Gastroesophageal sphincter (tissue), 4 donors: ENCODE data around the gene VPS11. TPM values are rescaled to one million over a fixed set of nuclear protein-coding genes. Genes with fewer than 3 reads are reported as not detected.

Experiments
- ATAC-seq: fragments of 150-250 bp; one replicate; pipeline ENCODE4 v1.9.1; 2016; ENCODE audit warnings: mild to moderate bottlenecking, moderate library complexity
- H3K27ac ChIP-seq, 4 donors: fragments of 200-600 bp; sonication (generic) in 3 of 4; 1 replicate in 3 of 4; 2 replicates in 1 of 4; pipeline ENCODE4 v1.5.1; 2016 to 2019
- H3K27me3 ChIP-seq: fragments of 200-600 bp; sonication (generic); one replicate; pipeline ENCODE4 v1.5.1; 2019
- H3K36me3 ChIP-seq, 2 donors: fragments of 200-600 bp; sonication (generic); one replicate each; pipeline ENCODE4 v1.5.1; 2019; ENCODE audit warnings: control low read depth in 1 of 2
- H3K4me1 ChIP-seq, 3 donors: fragments of 200-600 bp; sonication (generic); 1 replicate in 2 of 3; 2 replicates in 1 of 3; pipeline ENCODE4 v1.5.1; 2016 to 2019; ENCODE audit warnings: control low read depth in 2 of 3
- H3K4me3 ChIP-seq, 2 donors: fragments of 200-600 bp; sonication (generic); one replicate each; pipeline ENCODE4 v1.5.1; 2019; ENCODE audit warnings: mild to moderate bottlenecking in 1 of 2, moderate library complexity in 1 of 2
- H3K9me3 ChIP-seq, 3 donors: fragments of 200-600 bp; sonication (generic); one replicate each; pipeline ENCODE4 v1.5.1; 2017 to 2019; ENCODE audit warnings: control low read depth in 2 of 3
- EP300 ChIP-seq: sonication (generic); formaldehyde crosslinking; IDR thresholded peaks from one replicate; pipeline ENCODE4 v1.6.1; 2017; ENCODE audit warnings: antibody characterized with exemption, mild to moderate bottlenecking
- POLR2A ChIP-seq, 2 donors: fragments of 450-650 bp; IDR thresholded peaks; one replicate each; pipeline ENCODE4 v1.6.1; 2017; ENCODE audit warnings: antibody characterized with exemption in 2 of 2, mild to moderate bottlenecking in 2 of 2, moderate library complexity in 1 of 2
- POLR2AphosphoS5 ChIP-seq: sonication (generic); formaldehyde crosslinking; IDR thresholded peaks from one replicate; pipeline ENCODE4 v1.6.1; 2017; ENCODE audit warnings: antibody characterized with exemption
- WGBS, 2 donors: methylation state at CpG; one replicate each; pipeline ENCODE4 v1.1.5; 2018; ENCODE audit warnings: low coverage in 1 of 2; 5-methylcytosine and 5-hydroxymethylcytosine counted together
- total RNA-seq, 4 donors: library from RNA; depleted of rRNA; stranded (reverse); fragments of >200 nt; gene quantifications; one replicate each; pipeline ENCODE4 v1.1.0, GENCODE V29; 2016
- TF ChIP-seq, protein P1 (sequence below), 4 experiments: fragments of 200-600 bp in 2 of 4; fragments of 450-650 bp in 2 of 4; sonication (generic) in 1 of 4; IDR thresholded peaks; one replicate each; pipeline ENCODE4 v1.5.1; 2017 to 2019; ENCODE audit warnings: antibody characterized with exemption in 4 of 4, mild to moderate bottlenecking in 2 of 4, moderate library complexity in 2 of 4

Gene VPS11
- total RNA-seq, 4 donors from 2014 or later, result 23.9 to 45.6 (median 35.8) TPM

- Histone ChIP-seq H3K27ac (peak overlapping the region in 3 of 4 donors; percentile 18 to 20 (median 20)), H3K36me3 (no peaks in the 10 kb centered on the region), H3K4me3 (no peak overlapping the region), H3K4me1 (peaks cover 0 to 33% (median 7%) of the 10 kb centered on the region in 3 donors), H3K27me3 (no peaks in the 10 kb centered on the region), H3K9me3 (no peaks in the 10 kb centered on the region)
- 38 to 66% methylated on average over 3 to 5 of the region's 5 CpGs for WGBS, 2 donors
- TF ChIP-seq POLR2AphosphoS5, result no peak
- TF ChIP-seq, protein P1, sequence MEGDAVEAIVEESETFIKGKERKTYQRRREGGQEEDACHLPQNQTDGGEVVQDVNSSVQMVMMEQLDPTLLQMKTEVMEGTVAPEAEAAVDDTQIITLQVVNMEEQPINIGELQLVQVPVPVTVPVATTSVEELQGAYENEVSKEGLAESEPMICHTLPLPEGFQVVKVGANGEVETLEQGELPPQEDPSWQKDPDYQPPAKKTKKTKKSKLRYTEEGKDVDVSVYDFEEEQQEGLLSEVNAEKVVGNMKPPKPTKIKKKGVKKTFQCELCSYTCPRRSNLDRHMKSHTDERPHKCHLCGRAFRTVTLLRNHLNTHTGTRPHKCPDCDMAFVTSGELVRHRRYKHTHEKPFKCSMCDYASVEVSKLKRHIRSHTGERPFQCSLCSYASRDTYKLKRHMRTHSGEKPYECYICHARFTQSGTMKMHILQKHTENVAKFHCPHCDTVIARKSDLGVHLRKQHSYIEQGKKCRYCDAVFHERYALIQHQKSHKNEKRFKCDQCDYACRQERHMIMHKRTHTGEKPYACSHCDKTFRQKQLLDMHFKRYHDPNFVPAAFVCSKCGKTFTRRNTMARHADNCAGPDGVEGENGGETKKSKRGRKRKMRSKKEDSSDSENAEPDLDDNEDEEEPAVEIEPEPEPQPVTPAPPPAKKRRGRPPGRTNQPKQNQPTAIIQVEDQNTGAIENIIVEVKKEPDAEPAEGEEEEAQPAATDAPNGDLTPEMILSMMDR (IDR thresholded peaks at IDR 0.05), result no peak
- no peak for TF ChIP-seq EP300
- TF ChIP-seq POLR2A (IDR thresholded peaks at IDR 0.05), result no peak
- ATAC-seq, result no peak
These were observed 4.8 kb upstream of the VPS11 start for GRCh38 chr11:119062779-119063178.

- ATAC-seq, result no peak
- Histone ChIP-seq H3K27me3 (no peaks in the 10 kb centered on the region), H3K4me3 (no peak overlapping the region), H3K36me3 (peaks cover 0 to 13% of the 10 kb centered on the region in 2 donors), H3K4me1 (peaks cover 2 to 50% (median 14%) of the 10 kb centered on the region in 3 donors), H3K27ac (no peak overlapping the region), H3K9me3 (no peaks in the 10 kb centered on the region)
- TF ChIP-seq EP300 (no peak), POLR2A (IDR thresholded peaks at IDR 0.05) (no peak), POLR2AphosphoS5 (no peak)
- TF ChIP-seq, protein P1 (IDR thresholded peaks at IDR 0.05), result peak in 2 of 4 experiments; percentile 4 to 36
- 63 to 66% methylated on average over 4 of the region's 4 CpGs for WGBS, 2 donors
These were observed 2.2 kb upstream of the VPS11 start for GRCh38 chr11:119065369-119065768.

DNA sequence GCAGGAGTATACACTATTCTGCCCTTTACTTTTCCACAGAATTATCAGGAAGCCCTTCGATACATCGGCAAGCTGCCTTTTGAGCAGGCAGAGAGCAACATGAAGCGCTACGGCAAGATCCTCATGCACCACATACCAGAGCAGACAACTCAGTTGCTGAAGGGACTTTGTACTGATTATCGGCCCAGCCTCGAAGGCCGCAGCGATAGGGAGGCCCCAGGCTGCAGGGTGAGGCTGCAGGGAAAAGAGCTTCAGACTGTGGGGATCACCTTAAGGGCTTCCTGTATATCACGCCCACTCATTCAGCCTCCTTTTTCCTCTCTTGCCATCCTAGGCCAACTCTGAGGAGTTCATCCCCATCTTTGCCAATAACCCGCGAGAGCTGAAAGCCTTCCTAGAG, 10.2 kb downstream of the VPS11 start:
- no peak overlapping the region for H3K27ac ChIP-seq
- H3K4me3 ChIP-seq, result no peak overlapping the region
- H3K9me3 ChIP-seq, result no peaks in the 10 kb centered on the region
- TF ChIP-seq, protein P1 (IDR thresholded peaks at IDR 0.05), result no peak
- TF ChIP-seq EP300 (no peak), POLR2AphosphoS5 (no peak), POLR2A (IDR thresholded peaks at IDR 0.05) (no peak)
- 92 to 93% methylated on average over 3 to 8 of the region's 11 CpGs for WGBS, 2 donors
- H3K4me1 ChIP-seq, result no peaks in the 10 kb centered on the region
- H3K27me3 ChIP-seq, result no peaks in the 10 kb centered on the region
- no peak for ATAC-seq
- H3K36me3 ChIP-seq, result peaks cover 0 to 100% of the 10 kb centered on the region in 2 donors

DNA sequence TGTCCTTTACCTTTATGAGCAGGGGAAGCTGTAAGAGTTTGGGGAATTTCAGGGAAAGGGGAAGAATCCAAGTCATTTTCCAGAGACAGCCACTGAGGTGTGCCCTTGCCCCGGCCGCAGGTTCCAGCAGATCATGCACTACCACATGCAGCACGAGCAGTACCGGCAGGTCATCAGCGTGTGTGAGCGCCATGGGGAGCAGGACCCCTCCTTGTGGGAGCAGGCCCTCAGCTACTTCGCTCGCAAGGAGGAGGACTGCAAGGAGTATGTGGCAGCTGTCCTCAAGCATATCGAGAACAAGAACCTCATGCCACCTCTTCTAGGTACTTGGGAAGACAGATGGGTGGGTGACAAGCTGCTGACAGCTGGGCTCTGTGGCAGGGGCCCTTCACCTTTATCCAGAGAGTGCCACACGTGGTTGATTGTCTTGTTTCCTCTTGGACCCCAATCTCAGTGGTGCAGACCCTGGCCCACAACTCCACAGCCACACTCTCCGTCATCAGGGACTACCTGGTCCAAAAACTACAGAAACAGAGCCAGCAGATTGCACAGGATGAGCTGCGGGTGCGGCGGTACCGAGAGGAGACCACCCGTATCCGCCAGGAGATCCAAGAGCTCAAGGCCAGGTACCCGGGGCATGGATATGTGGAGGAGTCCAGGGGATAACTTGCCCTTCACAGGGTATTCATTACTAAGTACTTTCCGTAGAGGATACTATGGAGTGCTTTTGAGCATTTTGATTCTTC, 11.2 kb downstream of the VPS11 start:
- Histone ChIP-seq H3K36me3 (peaks cover 0 to 93% of the 10 kb centered on the region in 2 donors), H3K4me1 (no peaks in the 10 kb centered on the region), H3K9me3 (no peaks in the 10 kb centered on the region), H3K27me3 (no peaks in the 10 kb centered on the region), H3K27ac (no peak overlapping the region), H3K4me3 (no peak overlapping the region)
- ATAC-seq, result no peak
- TF ChIP-seq POLR2A (IDR thresholded peaks at IDR 0.05) (no peak), EP300 (no peak), POLR2AphosphoS5 (no peak)
- TF ChIP-seq, protein P1 (IDR thresholded peaks at IDR 0.05), result no peak
- 88 to 93% methylated on average over 10 to 16 of the region's 19 CpGs for WGBS, 2 donors
